Measurements from ENCODE around the gene CELF2. TPM values are rescaled to one million over a fixed set of nuclear protein-coding genes. Genes with fewer than 3 reads are reported as not detected.

Gene CELF2
- total RNA-seq, 1 donor from 2014 or later, result 134 TPM

DNA sequence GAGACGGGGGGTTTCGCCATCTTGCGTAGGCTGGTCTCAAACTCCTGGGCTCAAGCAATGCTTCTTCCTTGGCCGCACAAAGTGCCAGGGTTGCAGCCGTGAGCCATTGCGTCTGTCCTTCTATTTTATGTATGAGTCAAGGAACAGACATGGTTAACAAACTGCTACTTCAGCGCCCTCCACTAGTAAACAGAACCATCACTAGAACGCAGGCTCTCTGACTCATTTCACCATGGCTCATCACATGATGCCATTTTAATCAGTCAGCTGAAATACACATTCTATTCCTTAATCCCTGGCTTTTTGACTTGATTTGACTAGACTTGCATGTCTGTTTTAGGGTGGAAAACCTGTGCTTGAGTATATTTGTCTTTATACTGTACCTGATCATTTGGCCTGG is 41.3 kb downstream of the CELF2 start:
- Mint-ChIP-seq H3K27ac (no peak overlapping the region), H3K27me3 (ENCODE audit: low read depth) (peaks cover 37% of the 10 kb centered on the region)
- intact Hi-C loops (cut with micrococcal nuclease), result no loop called here

DNA sequence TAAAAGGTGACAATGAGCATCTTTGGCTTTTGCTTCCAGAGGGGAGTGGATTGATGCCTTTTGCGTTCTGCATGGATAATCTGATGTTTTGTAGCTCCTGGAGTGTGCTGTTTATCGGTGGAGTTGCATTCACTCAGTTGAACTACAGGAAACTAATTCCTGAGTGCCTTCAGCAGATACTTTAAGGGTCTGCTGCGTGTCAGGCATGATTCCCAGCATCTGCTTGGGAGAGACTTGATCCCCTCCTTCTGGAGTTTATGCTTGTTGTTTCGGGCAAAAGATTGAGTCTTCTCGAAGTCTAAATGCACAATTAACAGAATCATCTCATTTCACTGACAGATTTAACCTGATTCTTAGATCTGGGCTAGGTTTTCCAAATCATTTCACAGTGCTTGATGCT is 46.2 kb downstream of the CELF2 start:
- H3K36me3 Mint-ChIP-seq (ENCODE audit: low read depth), result no peaks in the 10 kb centered on the region
- no peak overlapping the region for H3K27ac Mint-ChIP-seq
- H3K27me3 Mint-ChIP-seq (ENCODE audit: low read depth), result peaks cover 44% of the 10 kb centered on the region
- no peak for DNase-seq (ENCODE audit: low spot score)
- H3K4me1 Mint-ChIP-seq (ENCODE audit: low read depth), result no peaks in the 10 kb centered on the region
- intact Hi-C loops (cut with micrococcal nuclease), result no loop called here
- H3K9me3 Mint-ChIP-seq, result no peaks in the 10 kb centered on the region
- no peak overlapping the region for H3K4me3 Mint-ChIP-seq (ENCODE audit: low read depth)

More for the DNA sequence above, 41.3 kb downstream of the CELF2 start:
- no peaks in the 10 kb centered on the region for H3K36me3 Mint-ChIP-seq (ENCODE audit: low read depth)
- H3K9me3 Mint-ChIP-seq, result no peaks in the 10 kb centered on the region
- H3K4me1 Mint-ChIP-seq (ENCODE audit: low read depth), result no peaks in the 10 kb centered on the region
- H3K4me3 Mint-ChIP-seq (ENCODE audit: low read depth), result no peak overlapping the region
- no peak for DNase-seq (ENCODE audit: low spot score)

DNA sequence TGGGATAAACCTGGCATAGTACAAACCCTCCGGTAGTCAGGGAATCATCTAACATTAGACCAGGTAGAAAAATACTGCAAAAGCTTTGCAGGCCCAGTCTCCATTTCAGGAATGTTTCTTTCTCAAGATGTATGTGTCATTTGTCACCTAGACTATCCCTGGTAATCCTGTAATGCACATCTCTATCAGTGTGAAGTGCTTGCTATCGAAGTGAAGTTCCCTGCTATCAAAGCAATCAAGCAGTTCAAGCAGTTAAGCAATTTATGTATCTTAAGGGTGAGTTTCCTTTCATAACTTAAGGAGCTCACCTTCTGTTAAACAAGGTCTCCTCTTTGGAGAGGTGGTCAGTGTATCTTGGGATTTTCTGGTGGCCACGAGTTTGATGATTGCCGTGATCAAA is 47.2 kb downstream of the CELF2 start:
- Mint-ChIP-seq H3K27me3 (ENCODE audit: low read depth) (peaks cover 36% of the 10 kb centered on the region), H3K36me3 (ENCODE audit: low read depth) (no peaks in the 10 kb centered on the region), H3K4me3 (ENCODE audit: low read depth) (no peak overlapping the region), H3K27ac (no peak overlapping the region), H3K9me3 (no peaks in the 10 kb centered on the region), H3K4me1 (ENCODE audit: low read depth) (no peaks in the 10 kb centered on the region)
- no peak for DNase-seq (ENCODE audit: low spot score)
- intact Hi-C loops (cut with micrococcal nuclease), result no loop called here

DNA sequence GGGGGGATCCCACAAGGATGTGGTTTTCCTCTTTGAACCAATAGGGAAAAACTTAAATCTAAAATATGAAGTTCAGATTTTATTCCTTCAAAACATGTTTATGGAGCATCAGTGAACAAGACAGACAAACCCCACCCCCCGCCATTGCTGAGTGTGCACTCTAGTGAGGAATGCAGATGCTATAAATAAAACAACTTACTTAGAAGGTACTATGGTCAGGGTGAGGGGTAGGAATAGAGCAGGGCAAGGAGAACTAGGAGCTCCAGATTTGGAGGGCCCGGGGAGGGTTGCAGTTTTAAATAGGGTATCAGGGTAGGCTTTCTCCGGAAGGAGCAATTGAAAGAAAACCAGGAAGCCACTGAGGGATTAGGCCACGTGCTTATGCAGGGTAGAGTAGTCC is 47.9 kb downstream of the CELF2 start:
- no peaks in the 10 kb centered on the region for H3K36me3 Mint-ChIP-seq (ENCODE audit: low read depth)
- no peaks in the 10 kb centered on the region for H3K4me1 Mint-ChIP-seq (ENCODE audit: low read depth)
- H3K9me3 Mint-ChIP-seq, result no peaks in the 10 kb centered on the region
- H3K27me3 Mint-ChIP-seq (ENCODE audit: low read depth), result peaks cover 41% of the 10 kb centered on the region
- H3K27ac Mint-ChIP-seq, result no peak overlapping the region
- intact Hi-C loops (cut with micrococcal nuclease), result no loop called here
- DNase-seq (ENCODE audit: low spot score), result no peak
- no peak overlapping the region for H3K4me3 Mint-ChIP-seq (ENCODE audit: low read depth)

DNA sequence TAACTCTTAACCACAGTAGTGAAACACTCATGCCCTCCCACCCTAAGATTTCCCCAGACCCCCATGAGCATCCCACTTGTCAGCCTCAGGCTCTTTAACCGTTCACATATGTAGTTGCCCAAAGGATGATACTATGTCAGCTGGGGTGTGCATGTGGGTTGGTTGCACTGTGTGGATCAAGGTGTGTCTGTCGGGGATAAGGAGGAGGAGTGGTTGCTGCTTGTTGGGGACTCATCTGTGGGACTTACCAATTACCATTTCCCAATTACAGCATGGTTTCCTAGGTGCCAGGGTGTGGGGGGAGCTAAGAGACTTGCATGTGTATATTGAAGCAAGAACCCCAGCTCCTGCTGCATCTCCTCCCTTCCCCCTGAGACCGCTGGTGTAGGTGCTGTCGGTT is 48.8 kb downstream of the CELF2 start:
- H3K4me3 Mint-ChIP-seq (ENCODE audit: low read depth), result no peak overlapping the region
- H3K27ac Mint-ChIP-seq, result no peak overlapping the region
- no peak for DNase-seq (ENCODE audit: low spot score)
- intact Hi-C loops (cut with micrococcal nuclease), result no loop called here
- H3K4me1 Mint-ChIP-seq (ENCODE audit: low read depth), result no peaks in the 10 kb centered on the region
- no peaks in the 10 kb centered on the region for H3K9me3 Mint-ChIP-seq
- peaks cover 35% of the 10 kb centered on the region for H3K27me3 Mint-ChIP-seq (ENCODE audit: low read depth)
- H3K36me3 Mint-ChIP-seq (ENCODE audit: low read depth), result no peaks in the 10 kb centered on the region

DNA sequence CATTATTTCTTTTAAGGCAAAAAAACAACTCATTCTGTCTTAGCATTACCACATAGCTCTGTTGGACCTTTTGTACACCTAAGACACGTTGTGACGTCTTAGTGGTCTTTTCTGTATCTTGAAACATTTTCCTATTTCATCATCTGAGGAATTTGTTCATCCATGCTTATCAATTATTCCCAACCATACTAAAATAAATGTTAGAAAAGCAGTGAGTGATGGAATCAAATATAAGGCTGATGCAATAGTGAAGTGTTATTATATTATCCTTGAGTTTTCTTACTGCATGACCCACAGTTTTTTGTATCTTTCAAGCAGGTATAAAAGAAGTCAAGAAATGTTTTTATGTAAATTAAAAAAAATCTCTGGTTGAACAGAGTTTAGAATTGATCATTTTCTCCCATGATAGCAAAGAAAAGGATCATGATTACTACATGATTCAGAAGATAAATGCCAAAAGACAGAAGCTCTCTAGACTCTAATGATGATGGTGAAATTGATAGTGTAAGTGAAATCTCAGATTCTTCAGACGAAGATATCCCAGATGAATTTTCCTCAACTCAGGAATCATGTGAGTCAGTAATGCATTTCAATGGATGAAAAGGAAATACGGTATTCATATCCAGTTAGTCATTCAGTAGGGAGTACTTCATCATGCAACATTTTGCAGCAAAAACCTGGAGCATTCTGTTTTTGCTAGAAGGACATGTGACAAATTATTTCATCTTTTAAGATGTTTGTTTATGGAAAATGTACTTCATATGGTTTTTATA is 51.4 kb downstream of the CELF2 start:
- no peaks in the 10 kb centered on the region for H3K9me3 Mint-ChIP-seq
- no peaks in the 10 kb centered on the region for H3K36me3 Mint-ChIP-seq (ENCODE audit: low read depth)
- no peak overlapping the region for H3K27ac Mint-ChIP-seq
- DNase-seq (ENCODE audit: low spot score), result no peak
- H3K4me3 Mint-ChIP-seq (ENCODE audit: low read depth), result no peak overlapping the region
- peaks cover 25% of the 10 kb centered on the region for H3K27me3 Mint-ChIP-seq (ENCODE audit: low read depth)
- intact Hi-C loops (cut with micrococcal nuclease), result no loop called here
- no peaks in the 10 kb centered on the region for H3K4me1 Mint-ChIP-seq (ENCODE audit: low read depth)

DNA sequence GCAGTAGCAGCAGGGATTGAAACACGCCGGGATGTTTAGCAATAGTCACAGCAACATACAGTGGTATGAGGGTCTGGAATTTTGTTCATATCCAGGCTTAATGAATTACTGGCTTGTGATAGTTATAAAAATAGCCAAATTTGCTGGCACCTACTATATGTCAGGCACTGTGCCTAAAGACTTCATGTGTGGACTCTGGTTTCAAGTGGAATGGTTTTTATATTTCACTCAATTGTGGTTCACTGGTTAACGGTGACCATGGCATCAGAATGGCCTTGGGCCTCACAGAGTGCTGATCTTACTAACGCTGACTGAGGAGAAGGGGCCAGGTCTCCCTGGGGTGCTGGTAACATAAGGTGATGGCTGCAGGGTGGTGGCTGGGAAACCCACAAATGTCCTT is 55.7 kb downstream of the CELF2 start:
- Mint-ChIP-seq H3K27me3 (ENCODE audit: low read depth) (peaks cover 47% of the 10 kb centered on the region), H3K27ac (no peak overlapping the region), H3K4me1 (ENCODE audit: low read depth) (no peaks in the 10 kb centered on the region), H3K36me3 (ENCODE audit: low read depth) (no peaks in the 10 kb centered on the region), H3K4me3 (ENCODE audit: low read depth) (no peak overlapping the region), H3K9me3 (no peaks in the 10 kb centered on the region)
- intact Hi-C loops (cut with micrococcal nuclease), result no loop called here
- DNase-seq (ENCODE audit: low spot score), result no peak

DNA sequence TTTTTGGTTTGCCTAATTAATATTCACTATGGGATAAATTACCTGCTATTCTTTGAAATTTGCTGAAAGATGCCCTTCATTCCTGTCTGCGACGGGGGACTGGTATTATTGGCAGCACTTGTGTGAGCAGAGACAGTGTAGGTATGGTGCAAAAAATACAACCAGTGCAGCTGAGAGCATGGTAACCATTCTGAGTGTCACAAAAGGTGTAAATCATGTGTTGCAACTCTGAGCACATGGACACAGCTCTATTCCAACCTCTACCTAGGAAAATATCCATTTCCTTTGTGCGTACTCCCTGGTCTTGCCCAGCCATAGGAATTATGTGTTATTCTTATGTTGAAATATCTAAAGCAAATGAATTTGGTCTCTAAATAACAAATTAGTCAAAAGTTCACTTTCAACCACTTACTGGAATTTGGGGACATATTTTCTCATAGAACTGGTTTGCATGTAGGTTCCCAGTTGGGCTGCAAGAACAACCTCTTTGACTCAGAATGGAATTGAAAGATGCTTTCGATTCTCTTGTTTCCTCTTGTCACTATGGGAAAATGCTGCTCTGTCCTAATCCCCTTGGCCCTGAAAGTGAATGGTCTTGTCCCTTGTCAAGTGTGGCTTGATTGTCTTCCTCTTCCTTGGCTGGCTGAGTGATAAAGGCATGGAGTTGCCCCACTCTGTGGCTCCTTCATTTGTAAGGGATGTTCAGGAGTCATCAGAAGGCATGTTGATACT is 57.0 kb downstream of the CELF2 start:
- no peak overlapping the region for H3K4me3 Mint-ChIP-seq (ENCODE audit: low read depth)
- no peaks in the 10 kb centered on the region for H3K4me1 Mint-ChIP-seq (ENCODE audit: low read depth)
- no peak for DNase-seq (ENCODE audit: low spot score)
- H3K36me3 Mint-ChIP-seq (ENCODE audit: low read depth), result no peaks in the 10 kb centered on the region
- no peak overlapping the region for H3K27ac Mint-ChIP-seq
- no peaks in the 10 kb centered on the region for H3K9me3 Mint-ChIP-seq
- intact Hi-C loops (cut with micrococcal nuclease), result no loop called here
- H3K27me3 Mint-ChIP-seq (ENCODE audit: low read depth), result peaks cover 51% of the 10 kb centered on the region

DNA sequence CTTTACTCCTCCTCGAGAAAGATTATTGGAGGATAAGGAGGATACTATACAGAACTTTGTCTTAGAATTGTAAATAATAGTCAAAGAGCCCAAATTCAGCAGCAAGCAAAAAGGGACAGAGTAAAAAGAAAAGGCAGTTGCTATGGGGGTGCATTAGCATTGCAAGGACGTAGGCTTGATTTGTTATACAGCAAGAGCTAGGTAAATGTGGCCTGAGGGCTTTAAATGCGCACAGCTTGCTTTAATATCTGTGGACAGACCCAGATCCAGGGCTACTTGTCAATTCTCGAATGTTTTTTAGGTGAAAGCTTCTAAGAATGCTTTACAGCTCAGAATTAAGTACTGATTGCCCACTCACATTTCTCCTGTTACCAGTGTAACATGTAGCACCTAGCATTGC is 58.5 kb downstream of the CELF2 start:
- no peaks in the 10 kb centered on the region for H3K36me3 Mint-ChIP-seq (ENCODE audit: low read depth)
- no peaks in the 10 kb centered on the region for H3K9me3 Mint-ChIP-seq
- intact Hi-C loops (cut with micrococcal nuclease), result no loop called here
- DNase-seq (ENCODE audit: low spot score), result no peak
- no peak overlapping the region for H3K27ac Mint-ChIP-seq
- no peaks in the 10 kb centered on the region for H3K4me1 Mint-ChIP-seq (ENCODE audit: low read depth)
- peaks cover 48% of the 10 kb centered on the region for H3K27me3 Mint-ChIP-seq (ENCODE audit: low read depth)
- no peak overlapping the region for H3K4me3 Mint-ChIP-seq (ENCODE audit: low read depth)

DNA sequence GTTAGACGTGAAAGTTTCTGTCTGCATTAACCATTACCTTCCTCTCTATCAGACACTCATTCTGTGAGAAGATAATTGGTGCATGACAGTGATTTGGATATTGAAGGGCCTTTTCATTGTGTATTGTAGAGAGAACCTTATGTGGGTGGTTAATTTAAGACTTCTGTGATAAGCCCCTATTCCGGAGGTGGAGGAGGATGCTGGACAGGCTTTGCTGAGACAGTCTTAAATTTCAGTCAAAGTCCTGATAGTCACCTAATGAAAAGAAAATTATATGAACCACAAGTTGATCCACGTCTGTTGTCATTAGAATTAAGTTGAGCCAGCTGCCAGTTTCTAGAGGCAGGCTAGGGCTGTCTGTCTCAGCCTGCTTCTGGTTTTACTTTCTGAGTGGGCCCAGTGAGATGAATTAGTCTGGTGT is 62.9 kb downstream of the CELF2 start:
- no peak for DNase-seq (ENCODE audit: low spot score)
- no peaks in the 10 kb centered on the region for H3K9me3 Mint-ChIP-seq
- no peaks in the 10 kb centered on the region for H3K36me3 Mint-ChIP-seq (ENCODE audit: low read depth)
- no peak overlapping the region for H3K27ac Mint-ChIP-seq
- no peaks in the 10 kb centered on the region for H3K4me1 Mint-ChIP-seq (ENCODE audit: low read depth)
- intact Hi-C loops (cut with micrococcal nuclease), result no loop called here
- no peak overlapping the region for H3K4me3 Mint-ChIP-seq (ENCODE audit: low read depth)
- peaks cover 45% of the 10 kb centered on the region for H3K27me3 Mint-ChIP-seq (ENCODE audit: low read depth)

DNA sequence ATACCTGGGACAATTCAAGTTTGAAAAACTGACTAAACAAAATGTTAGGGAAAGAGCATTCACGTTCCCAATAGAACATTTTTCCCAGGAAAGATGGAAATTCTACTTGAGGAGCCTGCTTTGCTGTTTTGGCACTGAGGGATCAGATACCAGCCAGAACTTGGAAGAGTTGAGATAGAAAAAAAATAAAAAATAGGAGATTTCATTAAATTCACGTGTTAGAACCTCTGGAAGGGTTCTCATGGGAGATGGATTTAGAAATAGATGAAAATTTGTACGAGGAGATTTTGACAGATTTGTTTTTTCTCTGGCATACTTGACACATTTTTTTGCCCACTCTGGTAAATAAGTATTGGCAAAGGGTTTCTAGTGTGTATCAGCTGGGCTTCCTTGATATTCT is 63.7 kb downstream of the CELF2 start:
- peaks cover 42% of the 10 kb centered on the region for H3K27me3 Mint-ChIP-seq (ENCODE audit: low read depth)
- intact Hi-C loops (cut with micrococcal nuclease), result no loop called here
- H3K4me3 Mint-ChIP-seq (ENCODE audit: low read depth), result no peak overlapping the region
- no peak for DNase-seq (ENCODE audit: low spot score)
- no peaks in the 10 kb centered on the region for H3K4me1 Mint-ChIP-seq (ENCODE audit: low read depth)
- H3K9me3 Mint-ChIP-seq, result no peaks in the 10 kb centered on the region
- no peak overlapping the region for H3K27ac Mint-ChIP-seq
- H3K36me3 Mint-ChIP-seq (ENCODE audit: low read depth), result no peaks in the 10 kb centered on the region

DNA sequence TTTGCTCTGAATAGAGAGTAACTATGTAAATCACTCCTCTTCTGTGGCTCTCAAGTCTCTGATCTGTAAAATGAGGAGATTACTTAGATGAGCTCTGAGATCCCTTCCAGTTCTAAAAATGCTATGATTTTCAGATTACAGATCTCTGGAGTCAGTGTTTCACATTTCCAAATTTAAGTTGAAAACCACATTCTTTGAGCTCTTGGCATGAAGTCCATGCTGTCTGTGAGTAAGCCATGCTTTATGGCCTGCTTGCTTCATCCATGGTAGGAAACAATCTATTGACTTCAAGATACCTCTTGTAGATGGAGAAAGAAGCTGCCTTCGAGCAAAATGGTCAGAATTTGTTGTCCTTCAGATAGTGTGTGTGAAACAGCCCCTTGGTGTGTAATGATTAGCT is 64.9 kb downstream of the CELF2 start:
- no peak for DNase-seq (ENCODE audit: low spot score)
- H3K4me3 Mint-ChIP-seq (ENCODE audit: low read depth), result no peak overlapping the region
- intact Hi-C loops (cut with micrococcal nuclease), result no loop called here
- no peaks in the 10 kb centered on the region for H3K9me3 Mint-ChIP-seq
- H3K36me3 Mint-ChIP-seq (ENCODE audit: low read depth), result no peaks in the 10 kb centered on the region
- peaks cover 34% of the 10 kb centered on the region for H3K27me3 Mint-ChIP-seq (ENCODE audit: low read depth)
- no peaks in the 10 kb centered on the region for H3K4me1 Mint-ChIP-seq (ENCODE audit: low read depth)
- no peak overlapping the region for H3K27ac Mint-ChIP-seq

DNA sequence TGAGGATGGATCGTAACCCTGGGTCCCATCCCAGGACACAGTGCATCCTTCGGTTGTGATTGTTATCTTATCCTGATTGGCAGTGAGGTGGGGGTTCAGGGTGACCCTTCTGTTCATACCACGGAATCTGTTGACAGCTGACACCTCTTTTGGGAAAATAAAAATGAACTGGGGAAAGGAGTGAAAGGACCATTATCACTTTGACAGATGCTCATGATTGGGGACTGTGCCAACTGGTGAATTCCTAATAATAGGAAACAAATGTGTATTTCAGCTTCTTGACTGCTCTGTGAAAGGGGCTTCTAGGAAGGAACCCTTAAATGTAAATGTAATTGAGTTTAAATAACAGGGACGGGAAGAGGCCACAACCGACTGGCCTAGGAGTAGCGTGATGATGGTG is 65.4 kb downstream of the CELF2 start:
- DNase-seq (ENCODE audit: low spot score), result no peak
- intact Hi-C loops (cut with micrococcal nuclease), result no loop called here
- Mint-ChIP-seq H3K4me1 (ENCODE audit: low read depth) (no peaks in the 10 kb centered on the region), H3K9me3 (no peaks in the 10 kb centered on the region), H3K4me3 (ENCODE audit: low read depth) (no peak overlapping the region), H3K27ac (no peak overlapping the region), H3K36me3 (ENCODE audit: low read depth) (no peaks in the 10 kb centered on the region), H3K27me3 (ENCODE audit: low read depth) (peaks cover 30% of the 10 kb centered on the region)
